GM18520 (cell line): ENCODE measurements around the gene HHIPL1.

Source experiments
- ATAC-seq: cut with Tn5 transposase; IDR thresholded peaks from one replicate; pipeline ENCODE4 v1.9.1; 2021; ENCODE audit not compliant: unreplicated experiment

Gene HHIPL1

GRCh38 chr14:99708449-99708848 lies 63.5 kb downstream of the HHIPL1 start:
- no peak for ATAC-seq

- no peak for ATAC-seq
These were observed 69.0 kb downstream of the HHIPL1 start for GRCh38 chr14:99713972-99714371.

DNA sequence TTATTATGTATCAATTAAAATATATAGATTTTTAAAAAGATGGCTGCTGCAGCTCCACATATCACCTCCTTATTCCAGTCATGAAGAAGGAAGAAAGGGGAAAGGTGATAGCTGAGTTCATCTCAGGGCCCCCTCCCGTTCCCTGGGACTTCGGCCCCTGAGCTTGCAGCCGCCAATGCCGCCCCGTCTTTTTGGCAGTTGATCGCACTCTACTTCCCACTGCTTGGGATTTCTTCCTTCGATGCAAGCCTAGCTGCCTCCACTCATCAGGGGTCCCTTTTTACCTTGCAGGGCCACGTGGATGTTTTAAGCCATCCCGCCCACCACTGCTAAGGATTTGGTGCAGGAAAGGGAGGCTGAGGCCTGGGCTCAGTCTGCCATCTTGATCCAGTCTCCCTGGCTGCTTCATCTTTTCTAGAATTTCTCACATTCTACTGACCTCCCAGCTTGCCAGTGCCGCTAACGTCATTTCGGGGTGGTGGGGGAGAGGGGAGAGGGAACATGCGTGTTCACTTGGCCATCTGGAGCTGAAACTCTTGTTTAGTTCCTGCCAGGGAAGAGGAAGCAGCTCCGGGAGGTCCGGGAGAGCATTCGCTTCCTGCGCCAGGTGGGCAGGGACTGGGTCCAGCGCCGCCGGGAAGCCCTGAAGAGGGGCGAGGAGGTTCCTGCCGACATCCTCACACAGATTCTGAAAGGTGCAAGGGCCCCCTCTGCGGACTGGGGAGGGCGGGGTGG lies 70.5 kb downstream of the HHIPL1 start:
- no peak for ATAC-seq

DNA sequence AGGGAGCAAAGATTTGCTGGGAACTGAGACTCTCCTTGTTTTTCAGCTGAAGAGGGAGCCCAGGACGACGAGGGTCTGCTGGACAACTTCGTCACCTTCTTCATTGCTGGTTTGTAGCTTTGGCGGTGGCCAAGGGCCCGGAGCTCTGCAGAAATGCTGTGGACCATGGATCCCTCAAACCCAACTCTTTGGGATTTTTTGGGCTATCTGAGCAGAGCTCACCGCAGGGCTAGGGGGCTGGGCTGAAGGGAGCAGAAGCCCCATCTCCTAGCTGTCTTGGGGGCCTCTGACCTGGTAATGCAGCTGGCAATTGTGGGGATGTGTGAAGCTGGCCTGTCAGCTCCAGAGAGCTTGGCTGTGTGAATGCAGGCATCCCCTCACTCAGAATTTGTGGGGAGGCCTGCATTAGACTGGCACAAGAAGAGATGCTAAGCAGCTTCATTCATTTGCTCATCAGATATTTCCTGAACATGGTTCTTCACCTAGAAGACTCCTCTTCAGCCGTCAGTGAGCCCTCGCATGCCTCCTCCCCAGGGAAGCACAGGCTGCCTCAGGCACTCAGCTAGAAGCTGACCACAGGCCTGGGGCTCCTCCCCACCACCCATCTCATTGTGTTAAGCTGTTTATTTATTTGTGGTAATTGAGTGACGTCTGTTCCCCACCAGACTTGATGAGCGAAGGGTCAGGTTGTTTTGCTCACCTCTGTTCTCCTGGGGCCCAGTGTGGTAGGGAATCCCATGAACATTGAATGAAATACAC lies 71.3 kb downstream of the HHIPL1 start:
- no peak for ATAC-seq

GRCh38 chr14:99716850-99717681 lies 72.1 kb downstream of the HHIPL1 start:
- no peak for ATAC-seq

- ATAC-seq = no peak
These were observed 72.7 kb downstream of the HHIPL1 start for GRCh38 chr14:99717682-99718013.

DNA sequence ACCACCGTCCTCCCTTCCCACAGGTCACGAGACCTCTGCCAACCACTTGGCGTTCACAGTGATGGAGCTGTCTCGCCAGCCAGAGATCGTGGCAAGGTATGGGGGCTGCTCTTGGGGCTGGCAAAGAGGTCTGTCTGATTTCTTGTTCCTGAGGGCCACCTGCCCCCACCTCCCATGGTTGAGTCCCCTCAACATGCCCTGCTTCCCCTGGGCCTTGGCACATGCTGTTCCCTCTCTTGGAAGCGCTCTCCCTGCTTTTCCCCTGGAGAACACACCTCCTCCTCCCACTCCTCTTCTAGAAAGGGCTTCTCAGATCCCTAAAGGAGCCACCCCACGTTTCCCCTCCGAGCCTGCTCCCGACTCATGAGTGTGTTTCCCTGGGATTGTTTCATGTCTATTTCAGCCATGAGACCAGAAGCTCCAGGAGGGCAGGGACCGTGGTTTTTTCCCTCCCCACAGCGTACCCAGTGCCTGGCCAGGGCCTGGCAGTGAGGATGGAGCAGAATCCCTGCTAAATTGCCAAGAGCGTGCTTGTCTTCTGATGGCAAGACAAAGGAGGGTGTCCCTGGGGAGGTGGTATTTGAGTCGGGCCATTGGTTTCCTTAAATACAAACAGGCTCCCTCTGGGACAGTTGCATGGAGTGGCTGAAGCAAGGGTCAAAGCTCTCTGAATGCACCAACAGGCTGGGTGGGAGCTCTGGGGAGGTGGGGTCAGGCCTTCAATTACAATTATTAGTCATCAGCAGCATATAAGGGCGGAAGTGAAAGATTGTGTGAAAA lies 73.3 kb downstream of the HHIPL1 start:
- ATAC-seq = no peak

DNA sequence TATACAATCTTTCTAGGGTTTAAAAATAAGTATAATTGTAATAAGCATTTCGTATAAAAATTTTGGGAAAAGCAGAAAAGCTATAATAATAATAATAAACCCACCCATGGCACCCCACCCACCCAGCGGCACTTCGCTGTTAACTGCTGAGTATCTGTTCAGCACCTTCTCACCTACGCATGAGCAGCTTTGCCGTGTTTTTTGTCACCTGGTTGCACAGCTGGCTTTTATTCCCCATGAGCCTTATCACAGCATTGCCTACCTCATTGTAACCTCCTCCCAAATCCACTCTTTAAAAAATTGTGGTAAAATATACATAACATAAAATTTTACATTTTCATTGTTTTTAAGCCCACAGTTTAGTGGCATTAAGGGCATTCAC lies 73.9 kb downstream of the HHIPL1 start:
- no peak for ATAC-seq

- no peak for ATAC-seq
These were observed 76.2 kb downstream of the HHIPL1 start for GRCh38 chr14:99720941-99721791.

- ATAC-seq = no peak
These were observed 77.0 kb downstream of the HHIPL1 start for GRCh38 chr14:99721792-99722516.

DNA sequence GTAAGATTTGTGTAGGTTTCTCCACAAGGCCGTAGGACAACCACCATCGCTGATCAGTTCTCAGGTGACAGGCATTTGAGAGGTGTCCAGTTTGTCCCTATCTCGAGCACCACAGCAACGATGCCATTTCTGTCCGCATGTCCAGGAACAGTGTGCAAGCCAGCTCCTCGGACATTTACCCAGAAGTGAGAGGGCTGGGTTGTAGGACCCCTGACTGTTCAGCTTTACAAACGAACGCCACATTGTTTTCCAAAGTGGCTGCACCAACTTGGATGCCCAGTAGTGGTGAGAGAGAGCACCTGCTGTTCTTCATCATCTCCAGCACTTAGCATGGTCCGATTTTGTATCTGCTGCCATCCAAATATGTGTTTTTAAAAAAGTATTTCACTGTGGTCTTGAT lies 77.8 kb downstream of the HHIPL1 start:
- no peak for ATAC-seq

- no peak for ATAC-seq
These were observed 79.4 kb downstream of the HHIPL1 start for GRCh38 chr14:99724196-99724891.

GRCh38 chr14:99724939-99725773 lies 80.2 kb downstream of the HHIPL1 start:
- no peak for ATAC-seq

GRCh38 chr14:99725774-99726537 lies 81.0 kb downstream of the HHIPL1 start:
- no peak for ATAC-seq

DNA sequence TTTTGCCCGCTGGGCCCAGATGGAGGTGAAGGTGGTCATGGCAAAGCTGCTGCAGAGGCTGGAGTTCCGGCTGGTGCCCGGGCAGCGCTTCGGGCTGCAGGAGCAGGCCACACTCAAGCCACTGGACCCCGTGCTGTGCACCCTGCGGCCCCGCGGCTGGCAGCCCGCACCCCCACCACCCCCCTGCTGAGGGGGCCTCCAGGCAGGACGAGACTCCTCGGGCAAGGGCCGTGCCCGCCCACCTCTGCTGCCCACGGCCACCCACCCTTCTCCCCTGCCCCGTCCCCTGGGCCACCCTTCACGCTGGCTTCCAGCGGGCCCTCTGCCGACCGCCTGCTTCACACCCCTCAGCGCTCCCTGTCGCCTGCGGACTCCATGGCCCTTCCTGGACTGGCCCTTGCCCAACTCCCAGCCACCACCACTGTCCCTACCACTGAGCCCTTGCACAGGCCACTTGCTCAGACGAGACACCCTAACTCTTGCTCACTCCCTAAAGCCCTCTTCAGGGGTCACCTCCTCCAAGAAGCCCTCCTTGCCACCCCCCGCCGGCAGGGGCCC lies 81.7 kb downstream of the HHIPL1 start:
- no peak for ATAC-seq

- ATAC-seq = no peak
These were observed 82.4 kb downstream of the HHIPL1 start for GRCh38 chr14:99727096-99727870.
